ENCODE results near the gene TNFRSF21.
"Not testable (repeated sequence)": the region's sequence is repeated elsewhere in the genome, so short reads cannot be mapped to it uniquely, and the experiment has no call there.

Gene TNFRSF21

DNA sequence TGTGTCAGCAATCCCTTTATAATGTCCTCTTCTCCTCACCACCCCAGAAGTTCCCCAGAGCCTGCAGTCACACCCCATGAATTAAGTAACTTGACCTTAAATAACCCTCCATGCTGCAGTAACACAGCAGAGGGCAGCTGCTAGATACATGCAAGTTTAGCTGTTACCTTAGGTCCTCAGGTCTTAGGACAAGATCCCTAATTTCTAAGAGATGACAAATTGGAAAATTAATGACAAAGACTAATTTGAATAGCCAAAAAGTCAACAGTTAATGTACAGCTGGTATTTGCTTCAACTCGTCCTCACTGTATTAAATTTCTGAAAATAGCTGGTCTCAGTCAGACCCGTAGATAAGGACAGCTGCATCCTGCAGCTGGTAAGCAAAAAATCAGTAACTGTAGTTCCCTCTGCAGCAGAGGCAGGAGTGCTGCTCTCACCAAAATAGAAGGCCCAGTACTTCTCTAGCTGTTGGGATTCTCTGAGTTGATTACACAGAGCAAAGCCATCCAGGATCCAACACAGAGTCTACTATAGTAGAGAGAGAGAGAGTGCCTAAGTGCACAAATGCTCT, 62.4 kb downstream of the TNFRSF21 start:
- peak; percentile 15 for DNase-seq

DNA sequence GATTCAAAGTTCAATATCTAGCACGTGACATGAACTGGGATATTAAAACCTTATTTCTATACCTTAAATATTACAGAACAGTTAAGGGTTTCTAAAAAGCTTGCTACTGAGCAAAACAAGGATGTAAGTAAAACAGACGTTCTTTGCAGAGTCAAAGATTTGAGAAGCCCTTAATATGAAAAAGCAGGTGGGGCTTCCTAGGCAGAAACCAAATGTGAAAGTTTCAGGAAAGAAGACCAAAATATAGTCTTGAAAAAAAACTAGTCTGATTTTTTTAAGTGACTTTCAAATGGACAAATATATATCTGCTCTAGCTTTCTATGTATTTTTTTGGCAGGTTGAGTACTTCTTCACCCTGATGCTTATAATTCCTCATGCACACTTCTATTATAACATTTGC, 63.2 kb downstream of the TNFRSF21 start:
- no peak for DNase-seq

DNA sequence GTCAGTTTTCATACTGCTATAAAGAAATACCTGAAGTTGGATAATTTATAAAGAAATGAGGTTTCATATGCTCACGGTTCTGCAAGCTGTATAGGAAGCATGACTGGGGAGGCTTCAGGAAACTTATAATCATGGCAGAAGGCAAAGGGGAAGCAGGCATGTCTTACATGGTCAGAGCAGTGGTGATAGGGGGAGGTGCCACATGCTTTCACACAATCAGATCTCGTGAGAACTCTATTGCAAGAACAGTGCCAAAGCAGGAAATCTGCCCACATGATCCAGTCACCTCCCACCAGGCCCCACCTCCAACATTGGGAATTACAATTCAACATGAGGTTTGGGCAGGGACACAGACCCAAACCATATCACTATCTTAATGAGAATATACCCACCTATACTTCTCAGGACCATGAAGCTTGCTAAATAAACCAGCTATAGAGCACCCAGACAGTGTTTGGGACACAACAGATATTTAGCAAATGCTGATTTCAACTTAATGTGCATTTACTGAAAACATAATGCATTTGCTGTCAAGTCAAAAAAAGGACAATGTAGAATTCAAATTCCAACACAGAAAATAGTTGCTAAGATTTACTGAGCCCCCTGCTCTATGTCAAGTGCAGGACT, 63.8 kb downstream of the TNFRSF21 start:
- DNase-seq = peak; percentile 41

DNA sequence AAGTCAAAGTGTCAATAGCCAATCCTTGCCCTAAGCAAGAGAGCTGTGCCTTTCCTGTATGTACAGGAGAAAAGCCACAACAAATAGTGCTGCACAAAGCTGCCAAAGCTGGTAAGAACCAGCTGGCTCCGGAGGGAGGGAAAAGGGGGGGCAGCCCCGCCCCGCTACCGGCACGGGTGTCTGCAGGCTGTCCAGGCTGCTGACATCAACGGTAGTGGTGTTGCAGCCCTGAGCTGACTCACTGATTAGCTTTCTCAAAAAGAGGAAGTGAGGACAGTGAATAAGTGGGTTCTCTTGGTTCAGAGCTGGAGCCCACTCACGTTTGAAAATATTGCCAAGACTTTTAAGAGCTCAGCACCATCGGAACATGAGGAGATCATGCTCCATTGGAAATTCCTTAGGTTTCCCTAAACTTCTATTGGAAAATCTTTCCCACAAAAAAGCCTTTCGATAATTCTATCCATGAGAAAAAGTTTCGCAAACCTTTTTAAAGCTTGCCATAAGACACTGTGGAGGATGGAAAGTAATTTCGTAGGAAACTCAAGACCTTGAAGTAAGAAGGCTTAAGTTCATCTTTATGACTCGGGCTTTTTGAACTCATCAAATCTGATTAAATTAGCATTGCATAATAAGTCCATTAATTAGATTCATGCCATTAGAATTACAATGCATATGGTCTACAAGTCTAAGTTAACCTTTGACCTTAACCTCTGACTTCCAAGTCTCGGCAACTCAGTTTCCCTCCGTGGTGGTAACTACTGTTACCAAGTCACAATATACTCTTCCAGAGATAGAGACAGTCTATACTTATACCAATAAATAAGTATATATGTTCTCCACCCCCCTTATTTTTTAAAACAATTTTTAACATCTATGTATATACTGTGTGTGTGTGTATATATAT, 67.0 kb downstream of the TNFRSF21 start:
- DNase-seq = peak; percentile 93

DNA sequence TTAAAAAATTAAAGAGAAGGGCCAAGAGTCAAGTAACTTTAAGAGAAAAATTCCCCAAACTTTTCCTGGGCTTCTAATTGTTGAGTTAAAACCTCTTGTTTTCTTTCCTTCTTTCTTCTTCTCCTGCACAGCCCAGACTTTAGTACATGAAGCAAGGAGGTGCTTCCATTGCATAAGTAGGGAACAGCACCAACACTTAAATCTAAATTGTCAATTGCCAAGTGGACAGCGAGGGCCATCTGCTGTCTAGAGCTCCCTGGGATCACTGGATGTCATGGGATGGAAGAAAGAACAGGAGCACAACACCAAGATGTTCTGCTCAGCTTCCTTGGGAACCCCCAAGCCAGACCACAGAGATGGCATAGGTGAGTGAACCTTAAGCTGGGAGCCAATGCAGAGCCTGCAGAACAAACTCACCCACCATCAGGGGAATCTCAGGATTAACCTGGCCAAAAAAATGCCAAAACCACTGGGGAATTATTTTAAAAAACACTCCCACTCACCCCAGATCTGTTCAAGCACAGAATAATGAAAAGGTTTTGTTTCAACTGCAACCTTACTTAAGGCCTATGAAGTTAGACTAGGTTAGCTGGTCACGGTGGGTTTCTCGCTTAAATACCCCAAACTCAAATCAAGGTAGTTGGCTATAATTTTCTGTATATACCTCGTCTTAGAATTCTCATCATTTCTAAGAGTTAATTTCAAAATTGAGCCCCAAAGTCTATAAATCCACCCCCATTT, 67.8 kb downstream of the TNFRSF21 start:
- DNase-seq = no peak

DNA sequence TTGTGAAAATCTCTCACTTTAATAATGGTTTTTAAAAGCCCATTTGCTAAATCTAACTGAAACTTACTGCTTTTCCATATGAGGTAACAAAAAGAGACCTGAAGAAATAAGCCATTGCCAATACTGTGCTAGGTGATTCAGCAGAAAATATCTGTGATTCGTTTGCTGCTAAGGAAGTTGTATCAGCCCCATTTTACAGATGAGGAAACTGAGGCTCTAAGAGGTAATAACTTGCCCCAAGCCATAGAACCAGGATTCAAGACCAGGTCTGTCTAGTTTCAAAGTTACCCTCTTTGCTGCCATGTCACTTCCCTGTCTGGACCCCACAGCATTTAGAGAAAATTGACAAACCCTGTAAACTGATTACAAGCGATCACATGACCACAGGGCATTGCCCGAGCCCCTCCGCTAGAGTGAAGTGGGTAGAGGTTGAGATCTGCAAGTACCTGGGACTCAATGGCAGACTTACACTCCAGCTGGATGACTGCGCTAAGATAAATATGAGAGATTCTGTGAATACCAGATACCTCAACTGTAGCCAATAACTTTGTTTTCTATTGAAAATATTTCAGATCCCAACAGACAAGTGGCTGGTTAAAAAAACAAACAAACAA, 69.3 kb downstream of the TNFRSF21 start:
- DNase-seq = no peak

DNA sequence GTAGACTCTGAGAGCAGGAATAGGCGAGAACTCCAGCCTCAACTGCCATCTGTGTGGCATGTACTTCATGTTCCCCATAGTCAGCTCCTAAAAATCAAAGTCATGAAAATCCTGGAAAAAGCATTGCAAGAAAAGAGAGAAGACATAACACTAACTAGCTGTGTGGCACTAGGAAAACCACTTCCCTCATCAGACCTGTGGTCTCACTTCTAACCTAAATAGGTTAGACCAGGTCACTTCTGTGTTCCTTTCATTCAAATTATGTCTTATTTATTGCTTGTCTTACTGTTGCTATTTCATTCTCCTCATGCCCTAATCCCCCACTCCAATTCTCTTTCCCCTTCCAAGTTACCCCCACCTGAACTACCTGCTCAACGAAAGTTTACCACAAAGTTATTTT, 70.2 kb downstream of the TNFRSF21 start:
- no peak for DNase-seq

DNA sequence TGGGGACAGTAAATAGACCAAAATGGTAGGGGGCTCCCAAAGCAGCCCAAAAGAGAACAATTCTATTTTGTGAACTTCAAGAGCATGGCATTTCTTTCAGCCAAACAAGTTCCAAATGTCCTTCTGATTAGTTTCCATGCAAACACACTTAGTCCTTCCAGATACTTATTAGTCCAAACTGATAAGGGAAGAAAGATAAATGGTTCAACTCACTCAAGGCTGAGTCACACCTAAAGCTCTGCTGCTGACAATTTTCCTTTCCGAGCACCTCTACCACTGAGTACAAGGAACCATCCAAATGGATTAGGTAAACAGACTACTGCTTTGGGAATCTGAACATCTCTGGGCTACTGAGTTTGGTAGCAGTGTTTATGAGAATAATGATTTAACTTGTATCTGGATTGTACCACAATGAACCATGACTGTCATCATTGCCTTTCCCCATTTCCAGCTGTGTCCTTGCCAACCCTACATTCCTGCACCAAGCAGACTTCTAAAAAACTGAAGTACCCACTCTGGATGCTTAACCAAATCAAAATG, 71.2 kb downstream of the TNFRSF21 start:
- DNase-seq = no peak

DNA sequence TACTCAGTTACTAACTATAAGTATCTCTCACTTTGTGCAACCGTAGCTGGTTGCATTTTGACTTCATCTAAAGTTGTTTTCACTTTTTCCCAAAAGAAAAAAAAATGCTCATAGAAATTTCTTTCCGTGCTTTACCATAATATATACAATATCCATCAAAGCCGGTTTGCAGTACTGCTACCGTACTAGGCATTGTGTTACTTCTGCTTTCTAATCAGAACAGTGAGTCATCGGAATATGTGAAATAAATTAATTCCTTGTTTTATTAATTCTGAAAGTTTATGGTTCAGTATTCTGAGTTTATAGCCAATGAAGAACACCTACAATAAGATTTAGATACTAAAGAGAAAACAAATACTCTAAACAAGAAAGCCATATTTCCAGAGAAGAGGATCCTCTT, 72.5 kb downstream of the TNFRSF21 start:
- DNase-seq = no peak

DNA sequence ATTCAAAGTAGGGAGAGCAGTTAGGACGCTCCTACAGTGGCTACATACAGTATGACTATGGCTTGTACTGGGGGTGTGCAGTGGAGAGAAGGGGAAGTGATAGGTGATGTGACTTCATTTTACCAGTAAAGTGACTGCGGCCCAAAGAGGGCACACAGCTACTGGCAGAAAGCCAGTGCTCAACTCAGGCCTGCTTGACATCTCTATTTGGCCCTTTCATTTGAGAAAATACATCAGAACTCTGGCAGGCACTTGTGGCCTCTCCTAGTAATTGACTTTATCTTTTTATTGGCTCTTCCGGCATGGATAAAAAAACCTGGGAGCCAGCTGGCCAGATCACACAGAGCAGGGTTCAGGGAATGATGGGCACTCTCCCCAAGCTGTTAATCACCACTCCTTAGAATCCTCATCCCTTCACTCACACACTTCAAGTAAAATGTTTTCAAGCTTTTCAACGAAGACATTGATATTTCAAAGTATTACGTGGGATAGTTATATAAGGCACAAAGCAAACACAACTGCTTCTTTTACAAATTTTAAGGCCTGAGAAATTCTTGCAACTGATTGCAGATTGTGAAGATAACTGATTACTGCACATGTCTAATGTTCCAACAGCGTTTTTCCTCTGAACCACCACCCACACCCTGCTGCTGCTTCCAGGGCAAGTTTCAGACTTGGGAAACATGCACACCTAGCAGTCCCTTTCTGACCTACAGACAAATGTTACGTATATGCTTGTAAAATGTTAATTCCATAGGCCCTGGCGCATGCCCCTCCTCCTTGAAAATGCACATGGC, 73.5 kb downstream of the TNFRSF21 start:
- DNase-seq = no peak

DNA sequence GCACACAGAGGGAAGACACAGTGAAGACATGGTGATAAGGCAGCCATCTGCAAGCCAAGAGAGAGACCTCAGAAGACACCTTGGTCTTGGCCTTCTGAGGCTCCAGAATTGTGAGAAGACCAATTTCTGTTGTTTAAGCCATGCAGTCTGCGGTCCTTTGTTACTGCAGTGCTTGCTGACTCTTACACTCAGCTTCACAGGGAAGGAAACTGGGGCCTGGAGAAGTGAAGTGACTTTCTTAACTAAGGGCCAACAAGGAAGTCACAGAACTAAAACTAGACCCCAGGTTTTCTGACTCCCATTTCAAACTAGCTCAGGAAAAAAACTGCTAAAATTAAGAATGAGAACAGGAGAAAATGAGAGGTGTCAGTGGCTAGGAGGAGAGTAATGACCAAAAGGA, 74.3 kb downstream of the TNFRSF21 start:
- no peak for DNase-seq

DNA sequence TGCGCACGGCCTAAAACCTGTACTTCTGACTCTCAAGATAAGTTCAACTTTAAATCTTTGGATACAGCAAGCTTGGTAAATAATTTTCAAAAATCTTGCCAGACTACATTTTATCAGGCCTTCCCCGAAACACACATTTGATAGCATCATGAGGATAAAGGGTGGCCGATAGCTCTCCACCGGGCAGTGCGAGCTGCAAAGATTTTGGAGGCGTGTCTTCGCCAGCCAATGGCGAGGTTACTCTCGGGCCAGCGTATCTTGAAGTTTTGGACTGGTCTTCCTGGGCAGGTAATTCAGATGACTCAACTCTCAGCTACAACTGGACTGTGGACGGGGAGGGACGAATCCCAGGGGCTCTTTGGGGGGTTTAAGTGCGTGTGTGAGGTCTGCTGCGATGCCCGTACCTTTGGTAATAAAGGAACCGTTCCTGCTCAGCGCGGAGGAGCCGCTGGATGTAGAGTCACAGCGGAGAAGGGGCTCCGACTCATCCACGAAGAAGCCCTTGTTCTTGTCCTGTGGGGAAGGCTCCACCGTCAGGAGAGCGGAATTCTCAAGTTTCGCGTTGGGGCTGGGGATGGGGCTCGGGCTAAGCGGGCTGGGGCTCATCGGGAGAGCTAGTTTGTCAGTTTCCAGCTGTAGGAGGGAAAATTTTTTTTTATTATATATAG, 75.3 kb downstream of the TNFRSF21 start:
- no peak for DNase-seq

DNA sequence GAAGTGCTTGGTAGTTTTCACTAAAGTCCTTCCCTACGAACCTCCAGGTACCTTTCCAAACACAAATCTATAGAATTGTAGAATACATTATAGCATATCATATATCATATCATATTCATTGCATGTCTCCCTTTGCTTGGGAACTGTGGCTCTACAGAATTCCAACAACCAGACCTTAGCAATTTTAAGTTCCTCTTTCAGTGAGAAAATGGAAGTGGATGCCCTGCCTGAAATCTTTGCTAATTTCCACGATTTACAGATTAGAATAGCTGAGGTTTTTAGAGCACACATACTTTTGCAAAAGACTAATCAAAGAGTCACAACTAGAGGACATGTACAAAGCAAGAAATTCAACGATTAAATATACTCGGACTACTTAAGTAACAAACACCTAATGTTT, 78.6 kb downstream of the TNFRSF21 start:
- DNase-seq = no peak

DNA sequence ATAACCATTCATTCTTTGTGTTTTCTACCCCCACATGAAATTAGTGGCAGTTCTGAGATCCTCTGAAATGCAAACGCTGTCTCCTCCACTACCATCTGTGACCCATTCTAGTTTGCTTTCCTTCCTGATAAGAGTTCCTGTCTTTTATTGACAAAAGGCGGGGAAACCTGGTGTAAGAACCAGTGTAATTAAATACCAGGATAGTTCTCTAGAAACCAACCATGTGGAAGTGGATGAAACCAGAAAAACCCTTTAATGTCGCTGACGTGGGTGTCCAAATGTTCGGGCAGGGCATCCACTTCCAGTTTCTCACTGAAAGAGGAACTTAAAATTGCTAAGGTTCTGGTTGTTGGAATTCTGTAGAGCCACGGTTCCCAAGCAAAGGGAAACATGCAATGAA, 79.1 kb downstream of the TNFRSF21 start:
- no peak for DNase-seq

DNA sequence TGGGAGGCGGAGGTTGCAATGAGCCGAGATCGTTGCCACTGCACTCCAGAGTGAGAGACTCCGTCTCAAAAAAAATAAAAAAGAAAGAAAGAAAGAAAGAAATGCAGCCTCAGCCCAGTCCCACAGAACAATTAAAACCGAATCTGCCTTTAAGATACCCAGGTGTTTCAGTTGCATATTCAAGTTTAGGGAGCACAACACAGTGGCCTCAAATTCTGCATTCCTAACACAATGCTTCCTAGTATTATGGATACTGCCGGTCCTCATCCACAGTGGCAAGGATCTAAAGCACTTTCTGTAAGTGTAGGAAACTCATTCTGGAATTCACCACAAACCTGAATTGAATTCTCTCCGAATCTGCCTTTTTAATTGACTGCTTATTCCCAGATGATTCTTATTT, 80.5 kb downstream of the TNFRSF21 start:
- DNase-seq = no peak

DNA sequence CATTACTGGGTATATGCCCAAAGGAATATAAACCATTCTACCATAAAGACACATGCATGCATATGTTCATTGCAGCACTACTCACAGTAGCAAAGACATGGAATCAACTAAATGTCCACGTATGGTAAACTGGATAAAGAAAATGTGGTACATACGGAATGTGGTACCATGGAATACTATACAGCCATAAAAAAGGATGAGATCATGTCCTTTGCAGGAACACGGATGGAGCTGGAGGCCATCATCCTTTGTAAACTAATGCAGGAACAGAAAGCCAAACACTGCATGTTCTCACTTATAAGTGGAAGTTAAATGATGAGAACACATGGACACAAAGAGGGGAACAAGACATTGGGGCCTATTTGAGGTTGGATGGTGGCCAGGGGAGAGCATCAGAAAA, 81.6 kb downstream of the TNFRSF21 start:
- DNase-seq = not testable (repeated sequence)

DNA sequence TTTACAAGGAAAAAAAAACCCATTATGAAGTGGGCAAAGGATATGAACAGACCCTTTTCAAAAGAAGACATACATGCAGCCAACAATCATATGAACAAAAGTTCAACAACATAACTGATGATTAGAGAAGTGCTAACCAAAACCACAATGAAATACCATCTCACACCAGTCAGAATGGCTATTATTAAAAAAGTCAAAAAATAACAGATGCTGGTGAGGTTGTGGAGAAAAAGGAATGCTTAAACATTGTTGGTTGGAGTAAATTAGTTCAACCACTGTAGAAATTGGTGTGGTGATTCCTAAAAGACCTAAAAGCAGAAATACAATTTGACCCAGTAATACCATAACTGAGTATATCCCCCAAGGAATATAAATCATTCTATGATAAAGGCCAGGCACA, 86.5 kb downstream of the TNFRSF21 start:
- not testable (repeated sequence) for DNase-seq

DNA sequence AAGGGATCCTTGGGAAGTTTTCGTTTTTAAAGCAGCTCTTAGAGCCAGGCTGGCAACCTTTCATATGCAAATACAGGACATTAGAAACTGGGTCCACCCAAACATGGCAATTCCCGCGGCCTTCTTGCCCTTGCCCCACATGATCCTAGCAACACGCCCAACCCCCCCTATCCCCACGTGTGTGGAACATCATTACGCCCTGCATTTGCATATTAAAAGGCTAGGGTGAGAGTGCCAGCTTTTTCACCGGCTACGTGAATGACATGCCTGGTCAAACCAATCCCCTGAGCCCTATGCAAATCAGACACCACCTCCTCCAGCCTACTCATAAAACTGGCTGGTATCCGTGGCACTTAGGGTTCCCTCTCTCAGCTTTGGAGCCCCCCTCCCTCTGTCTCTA, 88.1 kb downstream of the TNFRSF21 start:
- no peak for DNase-seq

DNA sequence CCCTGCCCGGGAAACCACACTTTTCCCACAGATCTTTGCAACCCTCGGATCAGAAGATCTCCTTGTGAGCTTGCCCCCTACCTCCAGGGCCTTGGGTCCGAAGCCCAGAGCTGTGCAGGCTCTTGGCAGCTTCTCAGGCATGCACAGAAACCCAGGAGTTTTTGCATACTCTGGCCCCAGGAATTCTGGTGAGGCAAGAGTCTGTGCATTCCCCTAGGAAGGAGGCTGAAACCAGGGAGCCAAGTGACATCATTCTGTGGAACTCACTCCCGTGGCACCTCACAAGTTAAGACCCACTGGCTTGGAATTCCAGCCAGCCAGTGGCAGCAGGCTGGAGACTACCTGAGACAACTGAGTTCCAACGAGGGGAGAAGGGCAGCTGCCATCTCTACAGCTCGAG, 100.1 kb downstream of the TNFRSF21 start:
- DNase-seq = no peak

DNA sequence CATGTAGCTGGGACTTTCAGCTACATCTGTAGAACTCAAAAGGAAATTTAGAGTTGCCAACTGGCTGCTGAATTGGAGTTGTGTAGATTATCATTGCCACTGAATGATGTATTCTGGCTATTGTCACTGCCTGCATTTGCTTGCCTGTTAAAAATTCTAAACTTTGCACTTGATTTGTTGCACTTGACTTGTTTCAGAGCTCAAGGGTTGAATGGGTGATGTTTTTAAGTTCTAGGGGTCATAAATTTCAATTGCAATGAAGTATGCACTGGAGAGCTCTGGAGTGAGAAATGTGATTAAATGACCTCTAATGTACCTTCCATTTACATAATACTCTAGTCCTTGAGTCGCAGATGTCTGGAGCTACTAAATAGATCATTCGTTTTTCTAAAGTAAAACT, 102.4 kb downstream of the TNFRSF21 start:
- no peak for DNase-seq

DNA sequence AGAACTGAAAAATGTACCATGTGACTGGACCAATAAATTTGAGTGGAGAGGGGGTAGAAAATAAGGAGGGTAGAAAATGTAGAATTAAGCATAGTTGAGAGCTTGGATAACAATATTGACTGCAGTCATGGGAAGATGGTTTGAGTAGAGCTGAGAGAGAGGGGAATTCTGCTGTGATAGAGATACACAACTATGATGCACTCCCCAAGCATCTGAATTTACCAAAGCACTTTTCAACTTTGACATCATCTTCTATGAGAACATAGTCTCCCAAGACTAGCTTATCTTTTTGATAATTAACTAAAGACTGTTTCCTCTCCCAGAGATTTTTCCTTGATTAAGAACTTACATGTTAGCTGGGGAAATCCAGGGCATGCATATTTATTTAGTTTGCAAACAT, 103.1 kb downstream of the TNFRSF21 start:
- DNase-seq = no peak

All from GDM1 (cell line).